Omental fat pad (tissue), 4 donors: ENCODE measurements around the gene NDUFAF3. TPM values are rescaled to one million over a fixed set of nuclear protein-coding genes. Genes with fewer than 3 reads are reported as not detected.
A peak's percentile ranks its signal among the peaks of the same experiment; 100 is the strongest.

Experiments used
- ATAC-seq: fragments of 150-250 bp; one replicate; pipeline ENCODE4 v1.9.1; 2016; ENCODE audit warnings: mild to moderate bottlenecking, moderate library complexity; ENCODE audit not compliant: low FRiP score
- DNase-seq: peaks from one replicate; pipeline ENCODE4 v3.0.0-alpha.2; 2019; ENCODE audit warnings: low spot score
- CTCF ChIP-seq, 3 donors: fragments of 450-650 bp; IDR thresholded peaks; one replicate each; pipeline ENCODE4 v1.5.1; 2016 to 2017; ENCODE audit warnings: antibody characterized with exemption in 3 of 3, mild to moderate bottlenecking in 3 of 3, moderate library complexity in 2 of 3
- total RNA-seq, 4 donors: library from RNA; depleted of rRNA; stranded (reverse); fragments of >200 nt; gene quantifications; one replicate each; pipeline ENCODE4 v1.1.0, GENCODE V29; 2016

Gene NDUFAF3
- total RNA-seq, 4 donors from 2014 or later = 108 to 175 (median 140) TPM

GRCh38 chr3:49020330-49021212, 1.4 kb upstream of the NDUFAF3 start:
- ATAC-seq (no peak), DNase-seq (no peak)
- TF ChIP-seq CTCF (IDR thresholded peaks at IDR 0.05) = no peak

DNA sequence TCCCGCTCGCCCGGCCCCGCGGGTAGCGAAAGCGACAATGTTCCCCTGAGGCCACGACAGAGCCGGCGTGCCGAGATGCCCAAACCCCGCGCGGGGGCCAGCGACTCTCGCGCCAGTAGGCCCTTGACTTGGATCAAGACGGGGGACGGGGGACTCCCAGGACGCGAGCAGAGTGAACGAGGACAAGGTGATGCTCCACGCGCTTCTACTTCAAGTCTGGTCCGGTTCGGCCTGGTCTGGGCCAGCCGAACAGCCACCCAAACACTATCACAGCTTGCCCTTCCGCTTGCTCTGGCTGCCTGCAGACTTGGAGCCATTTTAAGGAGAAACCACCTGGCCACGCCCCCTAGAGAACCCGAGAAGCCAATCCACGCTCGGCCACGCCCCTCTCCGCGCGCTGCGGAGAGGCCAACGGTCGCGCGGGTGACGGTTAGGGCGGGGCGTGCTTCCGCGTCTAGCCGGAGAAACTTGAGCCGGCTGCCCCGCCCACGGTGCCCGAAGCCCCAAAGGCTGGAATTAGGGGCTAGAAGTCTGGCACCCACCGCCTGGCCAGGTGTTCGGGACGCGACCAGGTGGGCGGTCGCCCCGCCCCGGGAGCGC, 608 bp upstream of the NDUFAF3 start:
- ATAC-seq (peak; percentile 86), DNase-seq (peak; percentile 98)
- no peak for TF ChIP-seq CTCF (IDR thresholded peaks at IDR 0.05)

DNA sequence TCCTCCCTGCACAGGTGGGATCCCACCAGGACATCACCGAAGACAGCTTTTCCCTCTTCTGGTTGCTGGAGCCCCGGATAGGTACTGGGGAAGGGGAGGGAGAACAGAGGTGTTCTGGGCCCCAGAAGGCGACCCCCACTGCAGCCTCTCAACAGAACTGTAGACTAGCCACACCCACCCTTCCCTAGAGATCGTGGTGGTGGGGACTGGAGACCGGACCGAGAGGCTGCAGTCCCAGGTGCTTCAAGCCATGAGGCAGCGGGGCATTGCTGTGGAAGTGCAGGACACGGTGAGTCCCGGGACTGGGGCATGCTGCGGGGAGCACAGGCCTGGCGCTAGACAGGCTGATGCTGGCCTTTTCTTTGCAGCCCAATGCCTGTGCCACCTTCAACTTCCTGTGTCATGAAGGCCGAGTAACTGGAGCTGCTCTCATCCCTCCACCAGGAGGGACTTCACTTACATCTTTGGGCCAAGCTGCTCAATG, 809 bp downstream of the NDUFAF3 start:
- no peak for TF ChIP-seq CTCF (IDR thresholded peaks at IDR 0.05)
- ATAC-seq (no peak), DNase-seq (no peak)

- TF ChIP-seq CTCF (IDR thresholded peaks at IDR 0.05) = no peak
- ATAC-seq (no peak), DNase-seq (no peak)
Observed at GRCh38 chr3:49023775-49024174, 1.9 kb downstream of the NDUFAF3 start.

GRCh38 chr3:49024449-49024848, 2.5 kb downstream of the NDUFAF3 start:
- ATAC-seq (no peak), DNase-seq (no peak)
- no peak for TF ChIP-seq CTCF (IDR thresholded peaks at IDR 0.05)

GRCh38 chr3:49025005-49025792, 3.3 kb downstream of the NDUFAF3 start:
- no peak for TF ChIP-seq CTCF (IDR thresholded peaks at IDR 0.05)
- ATAC-seq (no peak), DNase-seq (no peak)
